Transverse colon (tissue), 3 donors: ENCODE data around the gene VEGFA.

Experiments used
- CTCF ChIP-seq, 5 experiments: fragments of 200-600 bp in 3 of 5; fragments of 450-650 bp in 2 of 5; sonication (generic) in 3 of 5; IDR thresholded peaks; 1 replicate in 2 of 5; 2 replicates in 3 of 5; pipeline ENCODE4 v1.5.1; 2016 to 2017; ENCODE audit warnings: antibody characterized with exemption in 5 of 5, inconsistent platforms in 3 of 5, mild to moderate bottlenecking in 2 of 5, moderate library complexity in 1 of 5
- POLR2A ChIP-seq: fragments of 450-650 bp; IDR thresholded peaks from one replicate; pipeline ENCODE4 v1.6.1; 2016; ENCODE audit warnings: antibody characterized with exemption, mild to moderate bottlenecking, moderate library complexity

DNA sequence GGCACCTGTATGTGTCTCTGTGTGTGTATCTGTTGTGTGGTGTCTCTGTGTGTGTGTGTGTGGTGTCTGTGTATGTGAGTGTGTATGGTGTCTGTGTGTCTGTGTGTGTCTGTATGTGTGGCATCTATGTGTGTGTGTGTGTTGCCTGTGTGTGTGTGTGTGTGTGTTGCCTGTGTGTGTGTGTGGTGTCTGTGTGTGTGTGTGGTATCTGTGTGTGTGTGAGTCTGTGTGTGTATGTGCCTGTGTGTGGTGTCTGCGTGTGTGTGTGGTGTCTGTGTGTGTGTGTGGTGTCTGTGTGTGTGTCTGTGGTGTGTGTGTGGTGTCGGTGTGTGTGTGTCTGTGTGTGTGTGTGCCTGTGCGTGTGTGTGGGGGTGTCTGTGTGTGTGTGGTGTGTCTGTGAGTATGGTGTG, 31.7 kb upstream of the VEGFA start:
- TF ChIP-seq CTCF (IDR thresholded peaks at IDR 0.05) (no peak), POLR2A (no peak)
